Smooth muscle cell (in vitro differentiated cells): ENCODE measurements around the gene KRTAP12-3. TPM values are rescaled to one million over a fixed set of nuclear protein-coding genes. Genes with fewer than 3 reads are reported as not detected.
"Not testable (repeated sequence)": the region's sequence is repeated elsewhere in the genome, so short reads cannot be mapped to it uniquely, and the experiment has no call there.

ENCODE experiments used
- DNase-seq: peaks from one replicate; lab custom pipeline; 2025; ENCODE audit not compliant: unreplicated experiment; lab: John Stamatoyannopoulos, UW
- H2AFZ ChIP-seq: fragments of 200-600 bp; sonication (generic); 2 replicates; pipeline ENCODE4 v1.6.0; 2016; ENCODE audit warnings: antibody characterized with exemption, low read depth, mild to moderate bottlenecking
- H3F3A ChIP-seq: fragments of 200-600 bp; sonication (generic); 2 replicates; pipeline ENCODE4 v1.6.0; 2017; ENCODE audit warnings: antibody characterized with exemption, low read depth
- H3K27ac ChIP-seq: fragments of 200-600 bp; sonication (generic); 2 replicates; pipeline ENCODE4 v1.5.1; 2016; ENCODE audit warnings: low read depth, mild to moderate bottlenecking
- H3K27me3 ChIP-seq: fragments of 200-600 bp; sonication (generic); 2 replicates; pipeline ENCODE4 v1.6.1; 2016; ENCODE audit warnings: low read depth, mild to moderate bottlenecking
- H3K36me3 ChIP-seq: fragments of 200-600 bp; sonication (generic); 2 replicates; pipeline ENCODE4 v1.5.1; 2016; ENCODE audit warnings: low read depth
- H3K4me1 ChIP-seq: fragments of 200-600 bp; sonication (generic); 2 replicates; pipeline ENCODE4 v1.5.1; 2016; ENCODE audit warnings: low read depth
- H3K4me2 ChIP-seq: fragments of 200-600 bp; sonication (generic); 2 replicates; pipeline ENCODE4 v1.6.0; 2016; ENCODE audit warnings: mild to moderate bottlenecking
- H3K4me3 ChIP-seq: fragments of 200-600 bp; sonication (generic); 2 replicates; pipeline ENCODE4 v1.5.1; 2016; ENCODE audit warnings: mild to moderate bottlenecking
- H3K79me2 ChIP-seq: fragments of 200-600 bp; sonication (generic); 2 replicates; pipeline ENCODE4 v1.6.0; 2016; ENCODE audit warnings: low read depth, mild to moderate bottlenecking
- H3K9ac ChIP-seq: fragments of 200-600 bp; sonication (generic); 2 replicates; pipeline ENCODE4 v1.6.0; 2016; ENCODE audit warnings: low read depth
- H3K9me3 ChIP-seq: fragments of 200-600 bp; sonication (generic); replicated peaks from 2 replicates; pipeline ENCODE4 v1.5.1; 2016; ENCODE audit warnings: low read depth
- H4K20me1 ChIP-seq: fragments of 200-600 bp; sonication (generic); 2 replicates; pipeline ENCODE4 v1.6.0; 2016; ENCODE audit warnings: low read depth
- CTCF ChIP-seq: fragments of 200-600 bp; sonication (generic); IDR thresholded peaks from 2 replicates; pipeline ENCODE4 v1.5.1; 2017; ENCODE audit warnings: borderline replicate concordance, mild to moderate bottlenecking, antibody characterized with exemption; ENCODE audit not compliant: insufficient read depth, poor library complexity, severe bottlenecking
- WGBS: methylation state at CpG from one replicate; pipeline ENCODE4 v1.1.7; 2016; ENCODE audit warnings: low lambda C conversion rate; 5-methylcytosine and 5-hydroxymethylcytosine counted together
- polyA plus RNA-seq: library from polyadenylated mRNA; unstranded; fragments of >200 nt; fragmentation: Nextera tagmentation; extraction: Ambion mirVana; gene quantifications from 2 replicates; pipeline ENCODE4 v1.2.1, GENCODE V29; 2016
- total RNA-seq: library from RNA; depleted of rRNA; stranded (reverse); fragments of >200 nt; gene quantifications from 2 replicates; pipeline ENCODE4 v1.2.3, GENCODE V29; 2014

Gene KRTAP12-3
- total and polyA plus RNA-seq, 2 experiments from 2014 or later: not detected

DNA sequence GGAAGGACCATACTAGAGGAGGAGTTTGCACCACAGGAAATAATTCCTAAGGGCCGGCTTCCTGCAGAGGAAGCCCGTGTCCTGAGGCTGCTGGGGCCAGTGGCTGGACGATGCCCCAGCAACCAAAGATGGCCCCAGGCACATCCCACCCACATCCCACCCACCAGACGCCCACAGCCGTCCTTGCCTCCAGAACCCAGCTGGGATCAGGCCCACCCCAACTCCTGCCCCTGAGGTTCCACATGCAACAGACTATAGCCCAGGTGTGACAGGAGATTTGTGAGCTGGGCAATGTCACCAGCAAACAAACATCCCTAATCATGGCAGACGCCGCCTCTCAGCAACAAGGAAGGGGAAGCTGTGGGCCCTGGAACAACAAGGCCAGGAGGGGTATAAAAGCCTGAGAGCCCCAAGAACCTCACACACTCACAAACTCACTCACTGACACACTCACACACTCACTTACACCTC lies 31.0 kb upstream of the KRTAP12-3 start, which contains the start of gene KRTAP10-9:
TSS of gene KRTAP10-9 (plus strand) at position 421 of the 471 bp plus-strand sequence. CDS start 79 bp downstream, outside the sequence.
- Histone ChIP-seq H3K4me2 (no peak within 1 kb of the TSS), H3F3A (no peaks in the 10 kb centered on the region), H3K27ac (no peak within 1 kb of the TSS), H3K36me3 (no peaks in the 10 kb centered on the region), H3K9ac (no peak within 1 kb of the TSS), H3K4me3 (no peak within 1 kb of the TSS), H4K20me1 (no peaks in the 10 kb centered on the region), H3K9me3 (no peaks in the 10 kb centered on the region), H3K4me1 (no peaks in the 10 kb centered on the region), H3K79me2 (no peaks in the 10 kb centered on the region), H3K27me3 (no peaks in the 10 kb centered on the region), H2AFZ (no peak within 1 kb of the TSS)
- DNase-seq: no peak
- 96% methylated on average over 7 of the region's 7 CpGs for WGBS
- no peak for TF ChIP-seq CTCF

DNA sequence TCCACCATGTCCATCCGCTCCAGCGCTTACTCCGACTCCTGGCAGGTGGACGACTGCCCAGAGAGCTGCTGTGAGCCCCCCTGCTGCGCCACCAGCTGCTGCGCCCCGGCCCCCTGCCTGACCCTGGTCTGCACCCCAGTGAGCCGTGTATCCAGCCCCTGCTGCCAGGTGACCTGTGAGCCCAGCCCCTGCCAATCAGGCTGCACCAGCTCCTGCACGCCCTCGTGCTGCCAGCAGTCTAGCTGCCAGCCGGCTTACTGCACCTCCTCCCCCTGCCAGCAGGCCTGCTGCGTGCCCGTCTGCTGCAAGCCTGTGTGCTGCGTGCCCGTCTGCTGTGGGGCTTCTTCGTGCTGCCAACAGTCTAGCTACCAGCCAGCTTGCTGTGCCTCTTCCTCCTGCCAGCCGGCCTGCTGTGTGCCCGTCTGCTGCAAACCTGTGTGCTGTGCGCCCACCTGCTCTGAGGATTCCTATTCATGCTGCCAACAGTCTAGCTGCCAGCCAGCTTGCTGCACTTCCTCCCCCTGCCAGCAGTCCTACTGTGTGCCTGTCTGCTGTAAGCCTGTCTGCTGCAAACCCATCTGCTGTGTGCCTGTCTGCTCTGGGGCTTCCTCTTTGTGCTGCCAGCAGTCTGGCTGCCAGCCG lies 30.4 kb upstream of the KRTAP12-3 start:
- H3K27me3 ChIP-seq, H3K27ac ChIP-seq, H3K79me2 ChIP-seq, H3K4me3 ChIP-seq, H4K20me1 ChIP-seq, H3K9me3 ChIP-seq, H2AFZ ChIP-seq, H3K4me1 ChIP-seq, DNase-seq, H3K36me3 ChIP-seq, H3K4me2 ChIP-seq, H3K9ac ChIP-seq, H3F3A ChIP-seq: not testable (repeated sequence)
- WGBS: 91% methylated on average over 15 of the region's 20 CpGs

DNA sequence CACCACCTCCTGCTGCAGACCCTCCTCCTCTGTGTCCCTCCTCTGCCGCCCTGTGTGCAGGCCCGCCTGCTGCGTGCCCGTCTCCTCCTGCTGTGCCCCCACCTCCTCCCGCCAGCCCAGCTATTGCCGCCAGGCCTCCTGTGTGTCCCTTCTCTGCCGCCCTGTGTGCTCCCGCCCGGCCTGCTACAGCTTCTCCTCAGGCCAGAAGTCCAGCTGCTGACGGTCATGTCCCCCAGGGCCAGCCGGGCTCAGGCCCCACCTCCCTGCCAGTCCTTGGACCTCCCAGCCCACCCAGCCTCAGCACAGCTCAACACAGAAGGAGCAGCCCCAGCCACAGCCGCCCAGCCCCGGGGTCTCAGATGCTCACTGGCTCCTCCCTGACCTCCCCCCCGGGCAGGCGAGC lies 29.9 kb upstream of the KRTAP12-3 start:
- not testable (repeated sequence) for H3F3A ChIP-seq, H3K4me2 ChIP-seq, H3K9ac ChIP-seq, DNase-seq, H3K36me3 ChIP-seq, H3K27me3 ChIP-seq, H3K79me2 ChIP-seq, H3K9me3 ChIP-seq, H4K20me1 ChIP-seq, H3K27ac ChIP-seq, H2AFZ ChIP-seq, H3K4me1 ChIP-seq, H3K4me3 ChIP-seq
- whole genome bisulfite sequencing: 78% methylated on average over 8 of the region's 15 CpGs

DNA sequence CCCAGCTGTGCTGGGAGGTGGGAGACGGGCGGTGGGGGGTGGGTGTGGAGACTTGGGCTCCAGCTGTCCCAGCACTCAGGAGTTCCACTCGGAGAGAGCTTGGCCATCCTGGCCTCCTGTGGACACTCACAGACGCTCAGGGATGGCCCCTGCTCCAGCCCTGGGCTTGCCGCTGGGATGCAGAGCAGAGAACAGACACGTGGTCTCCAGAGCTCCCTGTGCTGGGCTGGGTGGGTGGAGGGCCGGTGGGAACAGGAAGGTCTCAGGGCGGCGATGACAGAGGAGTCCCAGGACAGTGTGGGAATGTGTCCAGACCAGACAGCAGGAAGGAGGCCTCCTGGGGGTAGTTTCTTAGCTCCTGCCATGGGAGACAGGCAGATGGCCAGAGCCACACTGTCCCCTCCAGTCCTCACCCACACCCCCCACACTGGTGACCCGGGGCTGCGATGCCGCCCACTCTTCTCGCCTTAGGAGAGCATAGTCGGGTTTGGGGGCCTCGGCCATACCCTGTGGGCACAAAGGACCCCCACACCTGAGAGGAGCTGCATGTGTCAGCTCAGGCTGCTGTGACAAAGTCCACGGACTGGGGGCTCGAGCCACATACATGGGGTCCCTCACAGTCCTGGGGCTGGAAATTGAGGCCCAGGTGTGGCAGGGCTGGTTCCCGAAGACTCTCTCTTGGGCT lies 28.9 kb upstream of the KRTAP12-3 start:
- Histone ChIP-seq H3K4me3 (no peak overlapping the region), H4K20me1 (no peaks in the 10 kb centered on the region), H2AFZ (no peak overlapping the region), H3K27me3 (no peaks in the 10 kb centered on the region), H3K4me1 (no peaks in the 10 kb centered on the region), H3F3A (no peaks in the 10 kb centered on the region), H3K4me2 (no peak overlapping the region), H3K79me2 (no peaks in the 10 kb centered on the region), H3K9ac (no peak overlapping the region), H3K9me3 (no peaks in the 10 kb centered on the region), H3K27ac (no peak overlapping the region), H3K36me3 (no peaks in the 10 kb centered on the region)
- no peak for DNase-seq
- no peak for TF ChIP-seq CTCF
- 74% methylated on average over 15 of the region's 18 CpGs for WGBS
